HepG2 (cell line): ENCODE measurements around the gene ACOXL. TPM values are rescaled to one million over a fixed set of nuclear protein-coding genes. Genes with fewer than 3 reads are reported as not detected.

Source experiments
- ATAC-seq: fragments of 200-7000 bp; cut with Tn5 transposase; 3 replicates; pipeline ENCODE4 v1.9.1; 2020; ENCODE audit warnings: mild to moderate bottlenecking, moderate library complexity
- BruUV-seq: library from RNA; stranded (reverse); fragments of 400-500 nt; replicated peaks from 2 replicates; lab custom pipeline; 2021; lab: Mats Ljungman, UMichigan
- CTCF ChIA-PET: fragments of 300-600 bp; formaldehyde crosslinking; extraction: SDS; loops from one replicate; lab custom pipeline; 2021; ENCODE audit warnings: low total read pairs, inconsistent platforms, low intra/inter-chr PET ratio; lab: Yijun Ruan, JAX
- POLR2A ChIA-PET: fragments of 350-600 bp; sonication (Branson Sonifier 250); formaldehyde crosslinking; loops from one replicate; lab custom pipeline; 2020; ENCODE audit warnings: antibody characterized with exemption, inconsistent platforms; lab: Yijun Ruan, JAX
- DNase-seq: peaks from one replicate; pipeline ENCODE4 v3.0.0-alpha.2; 2015; ENCODE audit warnings: low spot score
- FAIRE-seq: peaks from 3 replicates; lab custom pipeline; 2011; peaks lifted over from hg19 to GRCh38; lab: Jason Lieb, UNC
- H2AFZ ChIP-seq: one replicate; pipeline ENCODE4 v1.6.1; 2011; ENCODE audit warnings: low read length, inconsistent platforms
- H3K27ac ChIP-seq: fragments of 300-600 bp; 3 replicates; pipeline ENCODE4 v1.8.0; 2011; ENCODE audit warnings: mixed run types, mild to moderate bottlenecking, mixed read lengths, low read length, inconsistent platforms; ENCODE audit not compliant: insufficient read depth; ENCODE audit errors: extremely low read length
- H3K27me3 ChIP-seq, 2 experiments: fragments of 200-600 bp in 1 of 2; 2 replicates in 1 of 2; 3 replicates in 1 of 2; pipeline versions ENCODE4 v1.6.0 to v1.8.0; 2011; ENCODE audit warnings: low read length in 2 of 2, mild to moderate bottlenecking in 2 of 2, moderate library complexity in 2 of 2, inconsistent platforms in 1 of 2; ENCODE audit not compliant: insufficient read depth in 2 of 2, control insufficient read depth in 1 of 2
- H3K36me3 ChIP-seq, 2 experiments: fragments of 200-600 bp in 1 of 2; replicated peaks in 1 of 2; 2 replicates in 1 of 2; 3 replicates in 1 of 2; pipeline versions ENCODE4 v1.5.1 to v1.8.0; 2011; ENCODE audit warnings: low read length in 2 of 2, inconsistent platforms in 1 of 2; ENCODE audit not compliant: insufficient read depth in 2 of 2, control insufficient read depth in 1 of 2
- H3K4me1 ChIP-seq: 2 replicates; pipeline ENCODE4 v1.5.1; 2012; ENCODE audit warnings: low read length, inconsistent platforms; ENCODE audit not compliant: insufficient read depth
- H3K4me2 ChIP-seq: 2 replicates; pipeline ENCODE4 v1.6.0; 2011; ENCODE audit warnings: low read depth, low read length, inconsistent platforms
- H3K4me3 ChIP-seq, 3 experiments: fragments of 200-600 bp in 1 of 3; sonication (generic), shearing (Covaris generic) in 1 of 3; replicated peaks in 1 of 3; 2 replicates each; pipeline ENCODE4 v1.5.1; 2011 to 2016; ENCODE audit warnings: low read length in 3 of 3, inconsistent platforms in 2 of 3, low read depth in 2 of 3, mild to moderate bottlenecking in 2 of 3, control low read depth in 1 of 3, mixed read lengths in 1 of 3; ENCODE audit not compliant: insufficient read depth in 1 of 3
- H3K79me2 ChIP-seq: one replicate; pipeline ENCODE4 v1.6.1; 2011; ENCODE audit warnings: low read length, inconsistent platforms; ENCODE audit not compliant: insufficient read depth
- H3K9ac ChIP-seq: 2 replicates; pipeline ENCODE4 v1.6.0; 2011; ENCODE audit warnings: mild to moderate bottlenecking, low read depth, low read length, inconsistent platforms; ENCODE audit not compliant: insufficient read depth
- H3K9me3 ChIP-seq: 2 replicates; pipeline ENCODE4 v1.5.1; 2012; ENCODE audit warnings: mild to moderate bottlenecking, low read length
- H4K20me1 ChIP-seq: 2 replicates; pipeline ENCODE4 v1.6.0; 2011; ENCODE audit warnings: inconsistent platforms, mild to moderate bottlenecking, low read length, moderate library complexity; ENCODE audit not compliant: insufficient read depth
- AKNA ChIP-seq: sonication (generic); formaldehyde crosslinking; IDR thresholded peaks from 2 replicates; pipeline ENCODE4 v1.4.0; 2020; ENCODE audit warnings: missing genetic modification reagents, borderline replicate concordance
- CERS6 ChIP-seq: sonication (generic); formaldehyde crosslinking; IDR thresholded peaks from 2 replicates; pipeline ENCODE4 v1.5.0; 2020; ENCODE audit warnings: missing genetic modification reagents
- GMEB2 ChIP-seq: IDR thresholded peaks from 2 replicates; pipeline ENCODE4 v1.6.1; 2016; ENCODE audit warnings: missing biosample characterization, missing genetic modification reagents, low read depth
- GTF2F1 ChIP-seq: fragments of 150-350 bp; IDR thresholded peaks from 2 replicates; pipeline ENCODE4 v1.6.1; 2014; ENCODE audit warnings: low read length
- MTF2 ChIP-seq: sonication (generic); formaldehyde crosslinking; IDR thresholded peaks from 2 replicates; pipeline ENCODE4 v1.5.0; 2020; ENCODE audit warnings: missing genetic modification reagents, borderline replicate concordance
- ZNF639 ChIP-seq: conservative IDR thresholded peaks from 2 replicates; pipeline ENCODE4 v1.6.1; 2018; ENCODE audit warnings: missing genetic modification reagents
- ZNF646 ChIP-seq: sonication (generic); formaldehyde crosslinking; IDR thresholded peaks from 2 replicates; pipeline ENCODE4 v1.9.0; 2021; ENCODE audit warnings: mild to moderate bottlenecking, missing genetic modification reagents
- WGBS: methylation state at CpG from one replicate; pipeline ENCODE4 v1.1.6; 2017; ENCODE audit warnings: low lambda C conversion rate; 5-methylcytosine and 5-hydroxymethylcytosine counted together
- in situ Hi-C: cut with HindIII; loops from 2 replicates; pipeline ENCODE4 v1.10.0; 2017; ENCODE audit warnings: low pct_unique_long_range_greater_than_20kb; ENCODE audit not compliant: extremely low pct_ligation_motif_present
- intact Hi-C: fragments of 100-400 bp; cut with micrococcal nuclease; formaldehyde crosslinking; loops from one replicate; pipeline ENCODE4 v1.10.0; 2022; ENCODE audit not compliant: unreplicated experiment
- polyA plus RNA-seq, 8 experiments: library from polyadenylated mRNA; depleted of rRNA in 3 of 8; stranded (reverse) in 7 of 8; unstranded in 1 of 8; fragments of >200 nt; fragmentation: Illumina TruSeq in 4 of 8; extraction: Trizol in 4 of 8; gene quantifications; 2 replicates each; pipeline versions ENCODE4 v1.2.1 to v1.2.3, GENCODE V29; 2011 to 2016; ENCODE audit warnings: low read depth in 4 of 8, missing spikeins in 1 of 8, mixed read lengths in 1 of 8; ENCODE audit not compliant: insufficient read depth in 1 of 8
- total RNA-seq, 5 experiments: library from RNA; depleted of rRNA; stranded (reverse); fragments of >200 nt; fragmentation: Illumina TruSeq; extraction: Trizol; gene quantifications; 2 replicates each; pipeline ENCODE4 v1.2.3, GENCODE V29; 2016; ENCODE audit warnings: low read depth in 1 of 5

The ACOXL gene
- total and polyA plus RNA-seq, 2 of the 13 experiments (the other 11 are each of a cell fraction or from before 2014, with no cell fraction given) = not detected

- Histone ChIP-seq H3K27ac (no peak overlapping the region), H3K36me3 (no peaks in the 10 kb centered on the region), H3K4me3 (no peak overlapping the region), H3K79me2 (no peaks in the 10 kb centered on the region), H3K27me3 (peaks cover 0 to 12% of the 10 kb centered on the region in 2 experiments; a peak in 2 of 5 replicates), H3K4me2 (no peak overlapping the region), H4K20me1 (no peaks in the 10 kb centered on the region), H2AFZ (no peak overlapping the region), H3K9ac (no peak overlapping the region), H3K9me3 (no peaks in the 10 kb centered on the region), H3K4me1 (no peaks in the 10 kb centered on the region)
- FAIRE-seq (no peak), DNase-seq (no peak), ATAC-seq (no peak)
- ChIA-PET CTCF (no interaction called here), POLR2A (no interaction called here)
- in situ Hi-C loops (no loop called here), intact Hi-C loops (no loop called here)
- 22% methylated on average over 5 of the region's 5 CpGs for WGBS
- BruUV-seq = no TSS peak
- TF ChIP-seq GTF2F1 = no peak
- no peak for TF ChIP-seq MTF2 (CRISPR knock-in tag)
- TF ChIP-seq AKNA (CRISPR knock-in tag) = no peak
- no peak for TF ChIP-seq CERS6 (CRISPR knock-in tag)
- TF ChIP-seq ZNF646 (CRISPR knock-in tag) = no peak
- TF ChIP-seq ZNF639 (CRISPR knock-in tag) = no peak
- TF ChIP-seq GMEB2 (CRISPR knock-in tag) = no peak
Measured at GRCh38 chr2:110904116-110904778, 171.9 kb downstream of the ACOXL start.
